Activated naive CD8-positive, alpha-beta T cell treated with anti-CD3 and anti-CD28 coated beads for 36 hours (primary cell): ENCODE results near the gene MACROD1. TPM values are rescaled to one million over a fixed set of nuclear protein-coding genes. Genes with fewer than 3 reads are reported as not detected.
A peak's percentile ranks its signal among the peaks of the same experiment; 100 is the strongest.

Experiments used
- DNase-seq: peaks from one replicate; pipeline ENCODE4 v3.0.0; 2021
- H3K27ac Mint-ChIP-seq: one replicate; pipeline ENCODE4 v1.8.0; 2022; ENCODE audit warnings: mild to moderate bottlenecking, moderate library complexity, mixed read lengths
- H3K27me3 Mint-ChIP-seq: one replicate; pipeline ENCODE4 v1.8.0; 2022; ENCODE audit warnings: mild to moderate bottlenecking, mixed read lengths
- H3K36me3 Mint-ChIP-seq: one replicate; pipeline ENCODE4 v1.8.0; 2021; ENCODE audit warnings: mild to moderate bottlenecking, mixed read lengths
- H3K4me1 Mint-ChIP-seq: one replicate; pipeline ENCODE4 v1.8.0; 2021; ENCODE audit warnings: mixed read lengths
- H3K4me3 Mint-ChIP-seq: one replicate; pipeline ENCODE4 v1.8.0; 2022; ENCODE audit warnings: mild to moderate bottlenecking, moderate library complexity, mixed read lengths
- H3K9me3 Mint-ChIP-seq: one replicate; pipeline ENCODE4 v1.8.0; 2022; ENCODE audit warnings: mixed read lengths
- total RNA-seq, 2 experiments: library from RNA; stranded (reverse); gene quantifications; one replicate each; pipeline ENCODE4 v1.2.3, GENCODE V29; 2021

Gene MACROD1
- total RNA-seq, 2 experiments from 2014 or later: 27.6 to 29.6 TPM

DNA sequence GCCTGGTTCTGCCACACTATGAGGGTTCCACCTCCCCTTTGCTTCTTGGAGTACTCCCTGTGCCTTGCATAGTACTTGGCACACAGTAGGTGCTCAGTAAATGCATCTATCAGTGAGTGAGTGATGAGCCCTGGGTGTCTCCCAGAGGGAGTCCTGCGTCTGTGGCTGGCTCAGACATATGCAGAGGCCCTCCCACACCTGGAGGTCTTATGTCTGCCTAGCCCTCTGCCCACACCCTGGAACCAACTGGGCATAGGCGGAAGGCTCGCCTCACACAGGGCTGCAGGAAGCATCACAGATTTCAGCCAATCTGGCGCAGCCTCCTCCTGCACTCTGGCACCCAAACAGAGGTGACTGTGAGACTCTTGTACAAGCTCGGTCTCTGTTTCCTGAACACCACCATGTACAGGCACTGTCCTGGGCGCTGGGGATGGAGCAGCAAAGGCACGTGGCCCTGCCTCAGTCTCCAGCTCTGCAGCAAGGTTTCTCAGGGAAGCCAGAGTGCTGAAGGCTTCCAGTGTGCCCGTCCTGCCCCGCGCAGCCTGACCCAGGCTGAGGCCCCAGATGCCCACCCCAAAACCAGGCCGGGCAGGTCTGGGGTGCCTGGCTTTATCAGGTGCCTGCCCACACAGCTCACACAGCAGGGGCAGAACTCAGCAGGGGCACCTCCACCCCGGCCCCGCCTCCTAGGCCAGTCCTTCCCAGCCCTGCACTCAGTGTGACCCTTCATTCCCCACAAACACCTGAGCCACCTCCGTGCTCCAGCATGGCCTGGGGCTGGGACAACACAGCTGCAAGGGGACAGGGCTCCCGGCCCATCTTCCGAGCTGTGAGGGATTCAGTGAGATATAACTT, 103.5 kb downstream of the MACROD1 start:
- H3K4me3 Mint-ChIP-seq: no peak overlapping the region
- H3K36me3 Mint-ChIP-seq: no peaks in the 10 kb centered on the region
- H3K4me1 Mint-ChIP-seq: peaks cover 7% of the 10 kb centered on the region
- peaks cover 15% of the 10 kb centered on the region for H3K27me3 Mint-ChIP-seq
- no peaks in the 10 kb centered on the region for H3K9me3 Mint-ChIP-seq
- H3K27ac Mint-ChIP-seq: no peak overlapping the region
- DNase-seq: no peak

DNA sequence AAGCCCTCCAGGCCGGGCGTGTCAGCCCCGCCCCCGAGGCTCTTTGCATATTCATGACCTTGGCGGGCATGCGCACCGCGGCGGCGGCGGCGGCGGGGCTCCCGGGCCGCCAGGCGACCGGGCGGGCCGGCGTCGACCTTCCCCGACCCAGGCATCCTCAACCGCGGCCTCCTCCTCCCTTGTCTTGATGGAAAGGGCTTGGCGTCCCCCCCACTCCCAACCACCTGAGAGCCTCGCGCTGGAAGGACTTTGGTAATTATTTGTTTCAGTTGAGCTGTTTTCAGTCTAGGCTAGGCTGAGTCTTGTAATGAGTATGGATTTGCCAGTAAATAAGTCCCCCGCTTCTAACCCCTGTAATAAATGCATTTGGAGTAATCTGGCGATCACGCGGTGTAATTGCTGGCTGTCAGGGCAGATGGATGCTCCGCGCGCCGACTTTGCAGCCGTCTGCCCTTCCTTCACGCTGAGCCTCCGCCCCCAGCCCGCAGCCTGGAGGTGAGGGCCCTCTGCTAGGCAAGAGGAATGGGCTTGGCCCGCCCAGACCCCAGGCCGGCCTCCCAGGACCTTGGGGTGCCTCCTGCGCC, 105.0 kb downstream of the MACROD1 start:
- Mint-ChIP-seq H3K9me3 (no peaks in the 10 kb centered on the region), H3K27me3 (peaks cover 15% of the 10 kb centered on the region), H3K36me3 (no peaks in the 10 kb centered on the region), H3K4me3 (peak overlapping the region; percentile 63), H3K4me1 (peaks cover 3% of the 10 kb centered on the region), H3K27ac (no peak overlapping the region)
- peak; percentile 73 for DNase-seq

DNA sequence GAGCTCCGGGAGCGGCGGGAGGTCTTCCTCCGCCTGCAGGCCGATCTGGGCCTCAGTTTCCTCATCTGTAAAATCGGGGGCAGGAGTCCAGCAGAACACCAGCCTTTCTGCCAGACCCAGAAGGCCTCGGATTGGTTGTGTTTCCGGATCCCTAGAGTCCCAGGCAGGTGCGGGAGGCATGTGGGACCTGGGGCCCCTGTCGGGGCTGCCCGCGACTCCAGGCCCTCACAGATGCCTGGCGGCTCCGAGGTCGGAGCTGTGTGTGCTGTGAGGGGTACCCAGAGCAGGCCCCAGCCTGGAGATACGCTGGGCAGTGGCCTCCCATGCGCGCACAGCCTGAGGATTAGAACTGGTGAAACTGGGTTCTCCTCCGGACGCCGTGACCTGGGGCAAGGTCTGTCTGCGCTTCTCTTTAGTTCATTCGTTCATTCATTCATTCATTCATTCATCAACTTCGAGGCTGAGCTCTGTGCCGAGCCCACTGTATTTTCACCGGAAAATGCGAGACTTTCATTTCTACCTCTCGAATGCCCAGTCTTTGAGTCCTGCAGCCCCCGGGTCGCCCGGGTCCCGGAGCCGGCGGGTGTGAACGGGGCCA, 105.6 kb downstream of the MACROD1 start:
- no peak for DNase-seq
- no peaks in the 10 kb centered on the region for H3K36me3 Mint-ChIP-seq
- peak overlapping the region; percentile 43 for H3K4me3 Mint-ChIP-seq
- no peak overlapping the region for H3K27ac Mint-ChIP-seq
- H3K27me3 Mint-ChIP-seq: peaks cover 15% of the 10 kb centered on the region
- no peaks in the 10 kb centered on the region for H3K9me3 Mint-ChIP-seq
- peaks cover 3% of the 10 kb centered on the region for H3K4me1 Mint-ChIP-seq

DNA sequence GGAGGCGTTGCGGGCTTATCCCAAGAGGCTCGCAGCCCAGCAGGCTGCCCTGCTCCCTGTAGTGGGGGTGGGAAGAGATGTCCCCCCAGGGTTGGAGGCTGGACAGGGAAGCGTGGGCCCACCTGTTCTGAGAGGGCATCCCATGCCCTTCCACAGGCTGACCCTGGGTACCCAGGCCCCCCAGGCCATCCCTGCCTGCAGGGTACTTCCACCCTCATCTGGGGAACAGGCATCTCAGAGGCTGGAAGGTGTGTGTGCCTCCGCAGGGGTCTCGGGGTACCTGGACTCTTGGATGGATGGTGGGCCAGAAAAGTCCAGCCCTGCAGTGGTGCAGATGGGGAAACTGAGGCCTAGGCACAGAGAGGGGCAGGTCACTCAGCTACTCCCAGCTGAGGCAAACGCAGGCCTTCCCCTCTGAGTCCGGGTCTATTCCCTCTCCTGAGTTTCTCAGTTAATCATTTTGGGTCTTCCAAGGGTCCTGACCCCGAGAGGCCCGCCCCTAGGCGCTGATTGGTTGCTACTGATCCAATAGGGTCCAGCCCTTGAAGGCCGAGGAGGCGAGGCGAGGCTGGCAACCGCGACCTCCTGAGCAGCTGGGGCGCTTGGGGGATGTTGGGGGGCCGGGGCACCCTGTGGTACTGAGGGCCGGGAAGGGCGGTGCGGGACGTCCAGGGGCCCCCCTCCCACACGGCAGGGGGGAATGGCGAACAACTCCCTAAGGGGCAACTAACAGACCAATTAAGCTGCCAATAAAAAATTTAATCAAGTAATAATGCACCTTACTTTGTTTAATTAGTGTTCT, 106.4 kb downstream of the MACROD1 start:
- Mint-ChIP-seq H3K27me3 (peaks cover 15% of the 10 kb centered on the region), H3K9me3 (no peaks in the 10 kb centered on the region)
- no peak for DNase-seq

DNA sequence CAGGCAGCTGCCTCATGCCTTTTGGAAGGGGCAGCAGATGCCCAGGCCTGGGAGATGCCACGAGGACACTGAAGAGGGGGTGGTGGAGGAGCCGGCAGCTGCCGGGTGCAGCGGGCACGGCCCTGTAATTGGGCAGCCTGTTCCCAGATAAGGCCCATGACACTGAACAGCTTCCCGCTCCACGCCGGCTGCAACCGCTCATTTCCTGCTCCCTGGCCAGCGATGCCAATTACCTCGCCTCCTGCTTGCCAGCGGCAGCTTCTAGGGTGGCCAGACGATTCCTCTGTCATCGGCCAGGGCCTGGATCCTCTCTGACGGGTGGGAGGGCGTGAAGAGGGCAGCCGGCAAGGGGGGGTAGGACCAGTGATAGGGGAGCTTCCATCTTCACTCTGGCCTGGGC, 107.4 kb downstream of the MACROD1 start:
- no peaks in the 10 kb centered on the region for H3K9me3 Mint-ChIP-seq
- no peak overlapping the region for H3K27ac Mint-ChIP-seq
- no peaks in the 10 kb centered on the region for H3K36me3 Mint-ChIP-seq
- no peak for DNase-seq
- no peak overlapping the region for H3K4me3 Mint-ChIP-seq
- H3K4me1 Mint-ChIP-seq: peaks cover 3% of the 10 kb centered on the region
- H3K27me3 Mint-ChIP-seq: peaks cover 15% of the 10 kb centered on the region

More for the DNA sequence above, 106.4 kb downstream of the MACROD1 start:
- Mint-ChIP-seq H3K36me3 (no peaks in the 10 kb centered on the region), H3K4me3 (no peak overlapping the region), H3K27ac (no peak overlapping the region), H3K4me1 (peaks cover 3% of the 10 kb centered on the region)

DNA sequence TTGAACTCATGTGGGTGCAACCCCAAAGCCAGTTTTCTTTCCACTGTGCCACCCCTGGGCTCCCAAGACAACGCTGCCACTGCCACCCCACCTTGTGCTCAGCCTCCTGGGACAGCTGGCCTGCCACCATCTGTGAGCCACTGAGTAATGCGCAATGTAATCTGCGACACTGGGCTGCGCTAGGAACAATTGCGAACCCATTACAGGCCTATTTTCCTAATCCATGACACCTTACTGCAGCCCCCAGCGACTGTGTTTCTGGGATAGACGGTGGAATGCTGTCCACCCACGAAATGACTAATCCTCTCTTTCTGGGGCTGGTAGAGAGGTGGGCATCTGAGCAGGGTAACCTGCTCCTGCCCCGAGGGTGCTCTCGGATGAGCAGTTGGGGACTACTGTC, 108.0 kb downstream of the MACROD1 start:
- DNase-seq: no peak
- H3K36me3 Mint-ChIP-seq: no peaks in the 10 kb centered on the region
- H3K9me3 Mint-ChIP-seq: no peaks in the 10 kb centered on the region
- H3K27ac Mint-ChIP-seq: no peak overlapping the region
- no peak overlapping the region for H3K4me3 Mint-ChIP-seq
- H3K4me1 Mint-ChIP-seq: peaks cover 3% of the 10 kb centered on the region
- peaks cover 15% of the 10 kb centered on the region for H3K27me3 Mint-ChIP-seq

DNA sequence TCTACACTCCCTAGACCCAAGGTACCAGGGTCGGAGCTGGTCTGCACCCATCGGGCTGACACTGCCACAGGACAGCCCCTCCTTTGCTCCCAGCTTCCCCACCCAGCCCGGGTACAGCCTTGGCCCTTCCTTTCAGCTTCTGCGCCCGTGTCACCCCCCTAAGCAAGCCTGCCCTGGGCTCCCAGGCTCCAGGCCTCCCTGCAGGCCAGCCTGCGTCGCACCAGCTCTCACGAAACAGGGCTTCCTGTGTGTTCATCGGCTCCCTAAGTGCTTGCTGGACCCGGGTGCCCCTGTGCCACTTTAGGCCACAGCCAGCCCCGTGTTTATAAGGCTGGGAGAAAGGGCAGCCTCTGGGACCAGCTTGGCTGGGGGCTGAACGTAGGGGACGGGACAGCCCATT, 109.1 kb downstream of the MACROD1 start:
- H3K9me3 Mint-ChIP-seq: no peaks in the 10 kb centered on the region
- H3K4me1 Mint-ChIP-seq: peaks cover 3% of the 10 kb centered on the region
- no peak for DNase-seq
- H3K27ac Mint-ChIP-seq: no peak overlapping the region
- no peaks in the 10 kb centered on the region for H3K36me3 Mint-ChIP-seq
- no peak overlapping the region for H3K4me3 Mint-ChIP-seq
- H3K27me3 Mint-ChIP-seq: peaks cover 12% of the 10 kb centered on the region

DNA sequence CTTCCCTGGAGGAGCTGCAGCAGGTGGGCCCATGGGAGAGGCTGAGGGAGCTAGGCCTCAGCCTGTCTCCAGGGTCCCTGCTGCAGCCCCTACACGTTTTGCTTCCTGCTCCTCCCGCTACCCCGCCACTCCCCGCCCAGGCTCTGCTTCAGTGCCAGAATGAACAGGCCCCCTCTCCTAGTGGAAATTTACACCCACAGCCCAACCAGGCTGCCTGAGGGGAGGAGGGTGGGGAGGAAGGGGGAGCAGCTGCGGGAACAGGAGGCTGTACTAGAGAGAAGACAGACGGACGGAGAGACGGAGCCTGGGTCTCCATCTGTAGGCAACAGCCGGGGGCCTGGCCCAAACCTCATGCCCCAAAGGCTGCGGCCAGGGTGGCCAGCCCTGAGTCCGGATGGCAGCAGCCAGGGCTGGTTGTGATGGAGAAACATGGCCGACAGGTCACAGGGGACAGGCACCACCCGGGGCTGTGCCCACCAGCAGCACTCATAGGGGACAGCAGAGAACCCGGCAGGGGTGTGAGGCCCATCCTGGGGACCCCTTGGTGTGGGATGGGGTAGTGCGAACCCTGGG, 109.6 kb downstream of the MACROD1 start:
- peaks cover 7% of the 10 kb centered on the region for H3K27me3 Mint-ChIP-seq
- peaks cover 3% of the 10 kb centered on the region for H3K4me1 Mint-ChIP-seq
- no peak for DNase-seq
- no peak overlapping the region for H3K4me3 Mint-ChIP-seq
- no peaks in the 10 kb centered on the region for H3K9me3 Mint-ChIP-seq
- no peaks in the 10 kb centered on the region for H3K36me3 Mint-ChIP-seq
- H3K27ac Mint-ChIP-seq: no peak overlapping the region

DNA sequence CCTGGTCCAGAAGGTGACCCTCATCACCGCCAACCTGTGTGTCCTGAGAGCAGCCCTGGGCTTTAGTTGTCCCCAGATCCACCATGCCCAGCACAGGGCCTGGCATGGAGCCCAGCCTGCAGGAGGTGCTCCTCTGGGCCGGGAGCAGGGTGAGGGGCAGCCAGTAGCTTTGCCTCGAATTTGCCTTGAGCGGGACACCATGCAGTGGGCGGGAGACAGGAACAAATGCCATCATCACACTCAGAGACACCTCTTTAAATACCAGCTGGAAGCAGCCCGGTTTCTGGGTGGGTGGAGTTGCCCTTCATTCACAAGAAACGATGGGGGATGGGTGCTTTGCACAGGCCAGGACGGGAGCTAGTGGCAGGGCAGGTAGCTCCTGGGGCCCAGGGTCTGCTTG, 110.8 kb downstream of the MACROD1 start:
- no peaks in the 10 kb centered on the region for H3K27me3 Mint-ChIP-seq
- no peak overlapping the region for H3K27ac Mint-ChIP-seq
- H3K9me3 Mint-ChIP-seq: no peaks in the 10 kb centered on the region
- no peaks in the 10 kb centered on the region for H3K4me1 Mint-ChIP-seq
- no peak for DNase-seq
- no peak overlapping the region for H3K4me3 Mint-ChIP-seq
- no peaks in the 10 kb centered on the region for H3K36me3 Mint-ChIP-seq

DNA sequence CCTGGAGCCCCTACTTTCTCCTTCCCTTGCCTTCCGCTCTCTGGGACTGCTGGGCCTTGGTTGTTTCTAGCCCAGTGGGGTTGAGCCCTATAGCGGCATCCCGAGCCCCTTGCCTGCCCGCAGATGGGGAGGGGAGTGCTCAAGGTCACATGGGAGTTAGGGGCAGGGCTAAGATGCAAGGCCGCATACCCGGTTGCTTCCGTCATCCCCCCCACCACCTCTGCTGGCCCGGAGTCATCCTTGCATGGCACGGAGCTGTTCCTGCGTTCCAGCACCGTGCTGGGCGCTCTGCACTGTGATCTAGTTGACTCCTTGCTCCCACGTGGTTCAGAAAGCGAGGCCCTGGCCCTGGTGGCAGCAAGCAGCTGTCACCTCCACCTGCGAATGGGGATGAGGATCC, 112.2 kb downstream of the MACROD1 start:
- H3K9me3 Mint-ChIP-seq: no peaks in the 10 kb centered on the region
- H3K27me3 Mint-ChIP-seq: no peaks in the 10 kb centered on the region
- H3K4me1 Mint-ChIP-seq: no peaks in the 10 kb centered on the region
- no peaks in the 10 kb centered on the region for H3K36me3 Mint-ChIP-seq
- H3K4me3 Mint-ChIP-seq: no peak overlapping the region
- DNase-seq: no peak
- H3K27ac Mint-ChIP-seq: no peak overlapping the region

DNA sequence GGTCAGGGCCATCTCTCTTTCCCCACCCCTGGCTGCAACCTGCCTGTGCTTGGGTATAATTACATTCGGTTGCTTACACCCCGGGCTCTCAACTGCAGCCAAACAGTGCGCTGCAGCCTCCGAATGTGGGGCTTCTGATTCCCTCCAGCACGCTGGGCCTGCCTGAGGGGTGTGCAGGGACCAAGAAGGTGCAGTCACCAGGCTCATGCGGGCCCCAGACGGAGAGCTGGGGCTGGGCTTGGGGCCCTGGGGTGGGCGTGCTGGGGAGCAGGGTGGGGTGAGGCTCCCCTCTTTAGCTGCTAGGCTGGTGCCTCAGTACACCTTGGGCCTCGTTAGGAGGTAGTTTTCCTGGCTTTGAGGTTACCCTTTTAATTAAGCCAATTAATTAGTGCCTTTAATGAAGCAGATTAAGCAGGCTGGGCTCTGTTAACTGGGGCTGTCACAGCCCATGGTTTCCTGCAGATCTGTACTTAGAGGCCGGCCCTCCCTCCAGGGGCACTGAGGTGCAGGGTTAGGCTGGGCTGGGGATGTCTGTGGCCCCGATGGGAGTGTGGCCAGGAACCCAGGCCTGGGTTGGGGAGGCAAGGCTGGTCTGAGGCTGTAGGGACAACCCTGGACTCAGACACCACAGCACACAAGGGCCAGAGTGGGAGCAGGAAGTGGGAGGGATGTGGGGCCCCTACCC, 112.8 kb downstream of the MACROD1 start:
- Mint-ChIP-seq H3K4me1 (no peaks in the 10 kb centered on the region), H3K27me3 (no peaks in the 10 kb centered on the region), H3K27ac (no peak overlapping the region), H3K4me3 (no peak overlapping the region), H3K36me3 (no peaks in the 10 kb centered on the region), H3K9me3 (no peaks in the 10 kb centered on the region)
- DNase-seq: no peak

DNA sequence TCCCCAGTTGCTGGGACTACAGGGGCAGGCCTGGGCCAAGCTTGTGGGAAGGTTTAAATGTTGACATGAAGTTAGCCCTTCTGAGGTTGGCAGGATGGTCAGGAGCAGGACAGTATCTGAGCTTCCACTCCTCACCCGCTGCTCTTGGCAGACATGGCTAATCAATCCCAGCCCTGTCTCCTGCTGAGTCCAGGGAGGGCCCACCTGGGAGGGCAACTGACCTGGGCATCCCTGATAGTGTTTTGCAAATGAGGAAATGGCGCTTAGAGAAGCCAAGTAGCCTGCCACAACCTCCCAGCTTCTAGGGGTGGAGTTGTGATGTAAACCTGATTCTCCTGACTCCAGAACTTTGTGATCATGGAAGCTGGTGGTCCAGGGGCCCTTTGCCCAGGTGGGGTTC, 113.5 kb downstream of the MACROD1 start:
- DNase-seq: no peak
- H3K36me3 Mint-ChIP-seq: no peaks in the 10 kb centered on the region
- H3K4me1 Mint-ChIP-seq: no peaks in the 10 kb centered on the region
- H3K27ac Mint-ChIP-seq: no peak overlapping the region
- no peak overlapping the region for H3K4me3 Mint-ChIP-seq
- H3K9me3 Mint-ChIP-seq: no peaks in the 10 kb centered on the region
- no peaks in the 10 kb centered on the region for H3K27me3 Mint-ChIP-seq

DNA sequence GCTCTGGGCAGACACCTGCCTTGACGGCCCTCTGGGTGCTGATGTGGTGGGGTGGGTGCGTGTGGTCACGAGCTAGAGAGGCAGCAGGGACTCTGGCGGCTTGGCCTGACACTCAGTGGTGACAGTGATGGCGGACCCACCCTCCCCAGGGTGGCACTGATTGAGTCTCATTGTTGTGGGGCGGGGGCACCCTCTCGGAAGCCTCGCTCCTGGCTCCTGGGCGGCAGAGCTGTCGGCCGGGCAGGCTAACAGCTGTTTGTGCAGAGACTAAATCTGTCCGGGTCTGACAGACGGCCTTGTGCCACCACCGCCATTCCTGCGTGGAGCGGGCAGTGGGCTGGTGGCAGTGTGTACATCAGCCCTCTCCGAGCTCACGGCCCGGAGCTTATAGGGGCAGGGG, 114.6 kb downstream of the MACROD1 start:
- Mint-ChIP-seq H3K9me3 (no peaks in the 10 kb centered on the region), H3K27me3 (no peaks in the 10 kb centered on the region), H3K36me3 (no peaks in the 10 kb centered on the region), H3K27ac (no peak overlapping the region), H3K4me1 (no peaks in the 10 kb centered on the region), H3K4me3 (no peak overlapping the region)
- DNase-seq: no peak

DNA sequence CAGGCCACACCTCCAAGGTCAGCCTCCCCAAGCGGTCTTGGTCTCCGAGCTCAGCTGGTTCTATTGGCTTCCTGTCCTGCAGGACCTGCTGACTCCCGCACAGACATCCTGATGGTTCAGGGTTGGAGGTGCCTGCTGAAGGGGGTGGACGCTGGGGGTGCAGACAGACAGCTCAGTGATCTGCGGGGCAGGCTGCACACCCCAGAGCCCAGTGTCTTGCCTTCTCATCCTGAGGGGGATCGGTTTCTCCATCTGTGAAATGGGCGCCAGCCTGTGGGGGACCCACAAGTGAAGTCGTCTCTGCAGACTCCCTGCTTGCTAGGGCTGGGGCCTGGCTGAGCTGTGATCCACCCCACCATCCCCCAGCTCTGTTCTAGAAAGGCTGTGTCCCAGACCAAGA, 116.4 kb downstream of the MACROD1 start:
- Mint-ChIP-seq H3K27me3 (no peaks in the 10 kb centered on the region), H3K36me3 (no peaks in the 10 kb centered on the region), H3K4me3 (no peak overlapping the region), H3K9me3 (no peaks in the 10 kb centered on the region), H3K4me1 (no peaks in the 10 kb centered on the region), H3K27ac (no peak overlapping the region)
- no peak for DNase-seq
